HPDE6-E6E7 (cell line): Measurements from ENCODE around the gene PRDM10.

Experiments used
- DNase-seq: peaks from one replicate; pipeline ENCODE4 v3.0.0; 2011; ENCODE audit warnings: missing footprints; ENCODE audit errors: extremely low spot score

Gene PRDM10

DNA sequence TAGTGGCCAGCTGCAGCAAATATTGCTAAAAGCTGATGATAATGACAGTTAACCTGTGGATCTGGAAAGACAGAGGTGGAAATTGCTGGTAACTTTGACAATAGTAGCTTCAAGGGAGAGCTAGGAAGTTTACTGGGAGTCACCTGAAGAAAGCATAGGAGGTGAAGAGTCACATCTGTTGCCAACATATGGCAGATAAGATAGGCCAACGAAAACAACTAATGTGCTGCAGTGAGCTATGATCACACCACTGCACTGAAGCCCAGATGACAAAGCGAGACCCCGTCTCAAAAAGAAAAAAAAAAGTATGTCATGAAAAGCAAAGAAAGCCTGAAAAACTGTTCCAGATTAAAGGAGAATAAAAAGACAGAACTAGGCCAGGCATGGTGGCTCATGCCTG is 4.3 kb upstream of the PRDM10 start:
- no peak for DNase-seq

DNA sequence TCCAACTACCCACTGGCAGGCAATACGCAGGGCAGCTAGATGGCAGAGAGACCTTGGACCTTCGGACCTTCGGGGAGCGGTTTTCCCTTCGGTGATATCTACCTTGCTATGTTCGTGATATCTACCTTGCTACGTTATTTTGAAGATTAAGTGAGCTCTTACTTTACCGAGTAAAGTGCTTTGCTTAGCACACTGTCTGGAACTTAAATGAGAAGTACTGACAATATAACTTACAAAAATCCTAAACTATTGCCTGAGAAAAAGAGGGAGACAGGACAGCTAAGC is 1.0 kb upstream of the PRDM10 start:
- no peak for DNase-seq

DNA sequence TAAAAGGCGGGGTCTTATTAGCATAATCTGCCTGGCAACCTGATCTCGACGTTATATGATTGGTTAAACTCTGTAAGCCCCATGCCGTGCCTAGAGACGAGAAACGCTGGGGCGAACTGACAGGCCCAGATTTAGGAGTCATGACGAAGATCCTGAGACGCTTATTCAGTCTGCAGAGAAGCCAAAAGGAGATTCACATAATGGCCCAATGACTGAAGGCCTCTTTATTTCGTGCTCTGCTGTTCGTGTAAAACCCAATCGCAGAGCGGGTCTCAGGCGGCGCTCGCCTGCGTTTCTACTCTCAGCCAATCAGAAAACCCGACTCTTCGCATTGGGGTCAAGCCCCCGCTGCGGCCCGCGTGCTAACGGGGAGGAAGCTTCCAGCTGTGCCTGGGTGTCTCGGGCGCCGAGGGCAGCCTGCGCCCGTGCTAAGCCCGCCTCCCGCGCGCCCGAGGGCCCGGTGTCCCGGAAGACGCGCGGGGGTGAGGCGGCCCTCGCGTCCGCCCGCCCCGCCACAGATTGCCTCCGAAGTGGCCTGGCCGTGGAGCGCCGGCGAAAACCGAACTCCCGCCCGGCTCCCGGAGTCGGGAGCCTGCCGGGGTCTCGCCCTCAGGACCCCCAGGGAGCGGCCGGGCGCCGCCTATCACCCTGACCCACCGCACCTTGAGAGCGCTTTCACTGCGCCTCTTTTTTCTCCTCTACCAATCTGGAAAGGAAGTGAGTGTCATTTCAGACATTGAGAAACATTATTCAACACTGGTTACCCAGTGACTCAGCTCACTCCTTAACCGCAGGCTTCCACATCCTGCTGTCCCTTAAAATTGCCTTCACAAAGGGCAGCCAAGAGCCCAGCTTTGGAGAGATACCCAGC is 446 bp upstream of the PRDM10 start:
- DNase-seq: peak; percentile 98

DNA sequence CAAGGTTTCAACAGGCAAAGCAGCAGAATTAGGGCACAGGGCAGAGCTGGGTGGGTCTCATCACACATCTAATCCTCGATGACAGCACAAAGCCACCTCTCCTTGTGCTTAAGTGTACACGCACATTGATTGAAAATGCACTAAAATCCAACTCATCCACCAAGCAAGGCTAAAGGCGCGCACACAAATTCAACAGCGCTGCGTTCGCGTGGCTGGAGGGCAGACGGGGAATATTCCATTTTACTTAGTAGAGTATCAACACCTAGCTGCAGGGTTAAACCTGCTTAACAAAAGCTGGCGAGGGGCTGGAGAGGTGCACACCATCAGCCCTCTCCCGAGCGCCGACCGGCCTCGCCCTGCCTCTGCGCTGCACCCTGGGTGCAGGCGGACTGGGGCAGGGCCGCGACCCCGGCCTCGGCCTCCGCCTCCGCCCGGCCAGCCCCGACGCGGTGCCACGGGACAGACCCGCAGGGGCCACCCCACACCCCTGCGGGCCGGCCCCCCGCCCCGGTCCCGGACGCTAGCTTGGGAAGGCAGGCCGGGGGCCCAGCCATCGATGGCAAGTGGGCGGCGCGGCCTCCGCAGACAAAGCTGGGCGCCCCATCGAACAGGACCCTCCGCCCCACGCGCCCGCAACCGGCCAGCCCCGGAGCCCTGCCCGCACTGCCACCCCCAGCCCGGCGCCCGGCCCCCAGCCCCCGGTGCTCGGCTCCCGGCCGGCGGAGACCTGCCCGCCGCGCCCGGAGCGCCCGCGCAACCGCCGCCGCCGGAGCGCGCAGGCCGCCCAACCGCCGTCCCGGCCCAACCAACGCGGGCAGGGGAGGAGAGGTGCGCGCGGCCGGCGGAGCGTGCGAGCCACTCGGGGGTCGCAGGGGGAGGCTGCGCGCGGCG is 929 bp downstream of the PRDM10 start:
- peak; percentile 3 for DNase-seq

DNA sequence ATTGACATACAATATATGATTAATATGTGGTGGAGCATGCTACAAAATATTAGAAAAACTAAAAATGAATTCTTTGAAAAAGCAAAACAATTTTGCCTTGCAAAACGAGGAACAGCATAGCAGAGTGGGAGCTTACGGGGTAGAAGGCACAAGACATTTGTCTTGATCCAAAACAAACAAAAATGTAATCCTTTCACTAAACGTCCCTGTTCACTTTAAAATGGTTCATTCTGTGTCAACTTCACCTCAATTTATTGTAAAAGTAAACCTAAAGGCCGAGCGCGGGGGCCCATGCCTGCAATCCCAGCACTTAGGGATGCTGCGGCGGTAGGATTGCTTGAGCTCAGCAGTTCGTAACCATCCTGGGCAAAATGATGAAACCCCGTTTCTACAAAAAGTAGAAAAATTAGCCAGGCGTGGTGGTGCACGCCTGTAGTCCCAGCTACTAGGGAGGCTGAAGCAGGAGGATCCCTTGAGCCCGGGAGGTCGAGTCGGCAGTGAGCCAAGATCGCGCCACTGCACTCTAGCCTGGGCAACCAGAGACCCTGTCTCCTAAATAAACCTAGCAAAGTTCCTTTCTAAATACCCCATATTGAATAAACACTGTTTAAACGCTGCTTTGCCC is 2.0 kb downstream of the PRDM10 start:
- DNase-seq: no peak

DNA sequence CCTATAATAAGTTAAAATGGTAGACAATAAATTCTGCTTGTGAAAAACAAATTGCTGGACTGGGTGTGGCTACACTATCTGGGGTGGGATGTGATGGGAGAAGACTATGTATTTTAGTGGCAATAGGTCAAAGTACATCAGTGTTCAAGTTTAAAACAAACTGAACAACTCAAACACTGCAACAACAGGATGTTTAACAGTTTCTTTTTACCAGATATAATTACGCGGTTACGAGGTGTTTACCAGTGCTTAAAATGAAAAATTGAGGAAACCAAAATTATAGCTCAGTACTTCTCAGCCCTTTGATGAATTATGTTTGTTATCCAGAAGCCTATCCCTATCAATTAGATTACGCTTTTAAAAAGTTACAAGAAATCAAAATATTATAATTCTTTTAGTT is 3.2 kb downstream of the PRDM10 start:
- DNase-seq: no peak

DNA sequence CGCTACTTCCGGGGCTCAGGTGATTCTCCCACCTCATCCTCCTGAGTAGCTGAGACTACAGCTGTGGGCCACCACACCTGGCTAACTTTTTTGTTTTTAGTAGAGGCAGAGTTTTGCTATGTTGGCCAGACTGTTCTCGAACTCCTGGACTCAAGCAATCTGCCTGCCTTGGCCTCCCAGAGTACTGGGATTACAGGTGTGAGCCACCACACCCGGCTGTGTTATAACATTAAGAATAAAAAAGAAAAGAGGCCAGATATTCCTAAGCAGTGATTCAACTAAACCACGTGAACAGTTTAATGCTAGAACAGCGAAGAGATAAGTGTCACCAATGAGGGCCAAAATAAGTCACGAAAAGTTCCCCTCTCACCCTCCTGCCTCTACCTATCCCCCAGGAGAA is 3.7 kb downstream of the PRDM10 start:
- no peak for DNase-seq

DNA sequence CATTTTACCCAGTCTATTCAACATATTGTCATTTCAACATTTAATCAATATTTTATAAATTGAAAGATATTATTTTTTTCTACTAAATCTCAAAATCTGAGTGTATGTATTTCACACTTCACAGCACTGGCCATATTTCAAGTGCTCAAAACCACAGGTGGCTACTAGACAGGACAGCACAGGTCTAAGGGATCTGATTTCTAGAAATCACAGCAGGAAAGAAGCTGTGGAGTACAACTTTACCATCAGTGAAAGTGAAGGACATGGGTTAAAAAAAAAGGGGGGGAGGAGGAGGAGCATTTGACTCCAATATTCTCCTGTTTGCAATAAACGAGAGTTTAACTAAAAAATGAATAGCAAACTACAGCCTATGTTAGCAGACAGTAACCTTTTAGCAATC is 4.5 kb downstream of the PRDM10 start:
- no peak for DNase-seq

DNA sequence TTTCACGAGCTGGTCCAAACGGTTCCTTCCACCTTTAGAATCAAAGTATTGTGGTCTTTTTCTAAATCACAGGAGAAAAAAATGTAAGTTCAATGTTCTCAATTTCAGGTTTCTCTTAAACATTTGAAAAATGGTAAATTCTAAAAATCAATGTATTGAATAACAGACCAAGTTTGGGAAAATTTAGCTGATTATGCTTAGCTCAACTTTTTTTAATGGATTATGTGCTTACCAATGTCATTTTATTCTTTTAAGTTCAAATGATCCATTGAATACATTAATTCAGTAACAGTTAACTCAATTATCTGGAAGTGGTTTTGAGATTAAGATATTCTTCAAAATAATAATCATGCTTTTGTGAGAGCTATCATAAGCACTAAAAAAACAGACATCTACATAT is 5.1 kb downstream of the PRDM10 start:
- no peak for DNase-seq

DNA sequence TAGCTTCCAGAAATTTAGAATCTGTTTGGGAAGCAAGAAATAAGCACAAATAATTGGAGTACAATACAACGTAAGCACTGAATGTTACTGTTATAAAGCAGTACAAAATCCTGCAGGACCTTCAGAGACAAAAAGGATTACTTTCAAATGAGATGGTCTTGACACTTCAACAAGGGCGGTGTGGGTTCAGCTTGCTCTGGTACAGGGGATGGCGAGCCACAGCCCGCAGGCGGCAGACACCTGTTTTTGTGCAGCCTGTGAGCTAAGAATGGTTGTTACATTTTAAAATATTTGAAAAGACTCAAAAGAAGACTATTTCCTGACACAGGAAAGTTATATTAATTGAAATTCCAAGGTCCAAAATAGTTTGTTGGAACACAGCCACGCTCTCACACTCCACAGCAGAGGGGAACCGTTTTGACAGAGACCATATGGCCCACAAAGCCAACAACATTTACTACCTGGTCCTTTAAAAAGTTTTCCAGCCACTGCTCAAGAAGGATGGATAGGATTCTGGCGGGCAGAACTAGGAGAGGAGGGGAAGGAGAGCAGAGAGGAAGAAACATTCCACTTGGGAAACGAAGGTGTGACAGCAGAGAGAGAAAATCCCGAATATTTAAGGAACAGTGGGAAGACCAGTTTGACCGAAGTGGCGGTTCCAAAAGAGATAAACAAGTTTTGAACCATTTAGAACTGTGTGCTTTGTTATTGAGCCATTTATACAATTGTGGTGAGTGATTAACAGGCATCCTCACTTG is 6.3 kb downstream of the PRDM10 start:
- DNase-seq: no peak

DNA sequence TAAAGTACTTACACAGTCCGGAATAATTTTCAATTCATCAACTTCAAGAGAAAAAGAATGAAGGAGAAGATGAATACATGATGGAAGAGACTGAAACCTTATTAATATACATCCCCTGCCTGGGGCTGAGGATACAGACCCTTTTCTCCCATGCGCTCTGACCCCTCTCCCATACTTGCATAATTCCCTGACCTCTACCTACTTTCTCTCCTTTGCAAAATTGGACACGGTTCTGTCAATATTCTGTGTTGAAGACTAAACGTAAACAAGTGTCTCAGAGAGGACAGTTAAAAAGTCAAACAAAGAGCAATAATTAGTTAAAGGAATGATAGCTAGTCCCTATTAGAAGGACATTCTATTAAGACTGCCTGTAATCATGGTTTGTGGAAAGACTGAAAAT is 7.5 kb downstream of the PRDM10 start:
- no peak for DNase-seq

DNA sequence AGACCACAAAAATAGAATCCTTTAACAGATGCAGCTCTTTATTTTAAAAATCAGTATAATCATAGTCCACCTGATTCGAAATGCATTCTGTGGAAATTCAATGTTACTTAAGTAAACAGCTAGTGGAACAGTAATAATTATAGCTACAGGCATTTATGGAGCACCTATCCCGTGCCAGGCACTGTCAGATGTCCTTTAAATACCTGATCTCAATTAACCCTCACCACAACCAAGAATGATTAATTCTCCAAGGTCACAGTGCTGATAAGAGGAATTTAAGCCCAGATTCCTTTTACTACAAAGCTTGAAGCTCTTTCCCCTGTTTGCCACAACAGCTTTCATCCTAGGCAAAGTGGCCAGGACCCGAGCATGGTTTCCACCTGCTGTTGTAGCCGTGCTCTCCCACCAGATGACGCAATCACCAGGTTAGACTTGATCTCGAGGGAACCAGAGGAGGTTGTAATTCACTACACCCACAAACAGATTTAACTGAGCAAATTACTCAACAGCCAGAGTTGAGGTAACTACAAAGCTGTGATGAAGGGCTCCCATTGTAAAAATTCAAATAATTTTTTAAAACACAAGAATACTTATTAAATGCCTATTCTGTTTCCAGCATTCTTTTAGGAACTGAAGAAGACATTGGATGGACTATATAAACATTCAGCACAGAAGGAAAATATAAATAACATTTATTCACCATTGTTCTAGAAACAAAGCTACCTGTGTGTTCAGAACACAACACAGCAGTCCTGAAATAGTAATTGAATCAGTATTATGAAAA is 10.3 kb downstream of the PRDM10 start:
- peak; percentile 52 for DNase-seq

DNA sequence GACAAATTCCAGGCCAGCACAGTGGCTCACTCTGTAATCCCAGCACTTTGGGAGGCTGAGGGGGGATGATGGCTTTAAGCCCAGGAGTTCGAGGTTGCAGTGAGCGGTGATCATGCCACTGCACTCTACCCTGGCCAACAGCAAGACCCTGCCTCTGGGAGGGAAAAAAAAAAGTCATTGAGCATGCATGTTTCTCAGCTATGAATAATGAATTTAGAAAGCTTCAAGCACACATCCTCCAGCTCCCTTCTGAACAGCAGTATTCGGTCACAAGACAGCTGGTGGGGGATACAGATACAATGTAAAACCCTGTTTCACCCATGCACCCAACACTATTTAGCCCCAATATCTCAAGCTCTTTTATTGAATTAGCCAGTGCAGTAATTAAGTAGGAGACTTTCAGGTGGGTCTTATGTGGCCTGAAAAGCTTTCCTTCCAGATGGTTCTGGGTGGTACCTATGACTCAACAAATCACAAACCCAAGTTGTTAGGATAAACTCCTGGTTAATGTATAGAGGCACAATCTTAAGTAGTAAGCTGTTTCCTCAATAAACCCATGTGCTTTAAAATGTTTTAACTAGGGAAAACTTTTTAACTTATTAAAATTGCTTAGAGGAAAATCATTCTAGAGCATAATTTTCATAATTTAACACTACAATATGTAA is 13.4 kb downstream of the PRDM10 start:
- DNase-seq: no peak

DNA sequence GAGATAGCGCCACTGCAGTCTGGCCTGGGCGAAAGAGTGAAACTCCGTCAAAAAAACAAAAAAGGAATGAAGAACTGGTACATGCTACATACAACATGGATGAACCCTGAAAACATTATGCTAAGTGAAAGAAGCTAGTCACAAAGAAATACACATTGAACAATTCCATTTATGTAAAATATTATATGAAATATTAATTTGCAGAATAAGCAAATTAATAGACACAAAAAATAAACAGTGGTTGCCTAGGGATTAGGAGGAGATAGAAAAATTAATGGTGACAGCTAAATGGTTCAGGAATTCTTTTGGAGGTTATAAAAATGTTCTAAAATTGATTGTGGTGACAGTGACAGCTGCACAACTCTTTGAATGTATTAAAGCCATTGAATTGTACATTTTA is 14.7 kb downstream of the PRDM10 start:
- no peak for DNase-seq

DNA sequence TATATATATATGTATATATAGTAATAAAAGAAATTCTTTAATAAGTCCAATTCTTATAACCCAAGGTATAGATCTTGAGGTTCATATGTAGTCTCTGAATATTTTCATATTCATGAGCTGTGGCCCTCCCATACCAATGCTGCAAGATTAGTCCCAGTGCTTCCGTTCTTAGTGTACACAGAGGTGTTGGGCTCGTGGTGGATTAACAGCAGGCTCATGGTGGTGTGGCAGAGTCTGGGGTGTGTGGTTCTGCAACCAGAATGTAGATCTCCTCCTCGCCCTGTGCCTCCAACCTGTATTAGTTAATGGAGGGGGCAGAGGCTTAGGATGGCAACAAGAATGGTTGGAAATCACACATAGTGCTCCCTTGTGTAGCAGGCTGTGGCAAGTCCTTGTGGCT is 16.8 kb downstream of the PRDM10 start:
- no peak for DNase-seq

DNA sequence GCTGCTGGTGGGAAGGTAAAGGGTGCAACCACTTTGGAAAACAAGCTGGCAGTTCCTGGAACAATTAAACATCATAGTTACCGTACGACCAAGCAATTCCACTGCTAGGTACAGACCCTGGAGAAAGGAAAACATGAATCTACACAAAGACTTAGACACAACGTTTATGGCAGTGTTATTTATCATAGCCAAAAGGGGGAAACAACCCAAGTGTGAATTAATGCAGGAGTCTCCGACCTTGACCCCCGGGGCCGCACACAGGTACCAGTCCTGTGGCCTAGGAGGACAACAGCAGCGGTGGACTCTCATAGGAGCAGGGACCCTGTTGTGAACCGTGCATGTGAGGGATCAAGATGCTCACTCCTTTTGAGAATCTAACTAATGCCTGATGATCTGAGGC is 22.5 kb downstream of the PRDM10 start:
- DNase-seq: no peak

DNA sequence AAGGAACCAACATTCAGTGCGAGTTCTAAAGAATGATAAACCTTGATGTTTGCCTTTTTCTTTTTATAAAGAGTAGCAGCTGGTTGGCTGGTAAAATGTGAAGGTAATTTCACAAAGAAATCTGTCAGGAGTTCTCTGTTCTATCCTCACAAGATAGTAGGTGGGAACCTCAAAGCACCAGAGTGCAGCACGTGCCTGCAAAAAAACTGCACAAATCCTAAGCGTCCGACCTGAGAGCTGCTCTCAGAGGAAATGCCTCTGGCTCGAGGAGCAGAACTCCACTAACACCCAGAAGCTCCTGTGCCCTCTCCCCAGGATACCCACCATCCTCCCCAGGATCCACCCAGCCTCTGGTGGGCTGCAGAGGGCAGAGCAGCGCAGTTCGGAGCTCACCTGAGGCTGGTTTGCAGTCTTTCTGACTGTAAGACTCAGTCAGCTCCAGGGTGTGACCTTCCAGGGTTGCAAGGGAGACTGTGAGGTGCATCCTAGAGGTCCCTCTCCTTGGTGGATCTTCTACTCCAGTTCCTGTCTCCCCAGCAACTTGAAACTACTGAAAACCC is 23.5 kb downstream of the PRDM10 start:
- no peak for DNase-seq

DNA sequence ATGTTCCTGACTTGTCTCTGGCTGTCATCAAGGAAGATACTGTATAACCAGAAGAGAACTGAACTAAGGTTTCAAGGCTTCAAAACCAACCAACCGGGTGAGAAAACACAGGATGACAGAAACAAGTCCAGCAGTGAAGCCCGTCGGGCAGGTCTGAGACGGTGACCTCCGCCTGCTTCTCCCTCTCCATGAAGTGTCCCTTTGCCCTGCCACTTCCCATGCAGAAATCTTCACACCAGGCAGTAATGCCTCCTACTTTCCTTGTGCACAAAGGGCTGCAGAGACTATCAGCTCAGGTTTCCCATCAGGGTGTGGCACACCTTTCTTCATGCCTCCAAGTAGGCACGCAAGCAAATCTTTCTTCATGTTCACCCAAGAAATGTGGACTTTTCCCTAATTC is 24.2 kb downstream of the PRDM10 start:
- DNase-seq: no peak

DNA sequence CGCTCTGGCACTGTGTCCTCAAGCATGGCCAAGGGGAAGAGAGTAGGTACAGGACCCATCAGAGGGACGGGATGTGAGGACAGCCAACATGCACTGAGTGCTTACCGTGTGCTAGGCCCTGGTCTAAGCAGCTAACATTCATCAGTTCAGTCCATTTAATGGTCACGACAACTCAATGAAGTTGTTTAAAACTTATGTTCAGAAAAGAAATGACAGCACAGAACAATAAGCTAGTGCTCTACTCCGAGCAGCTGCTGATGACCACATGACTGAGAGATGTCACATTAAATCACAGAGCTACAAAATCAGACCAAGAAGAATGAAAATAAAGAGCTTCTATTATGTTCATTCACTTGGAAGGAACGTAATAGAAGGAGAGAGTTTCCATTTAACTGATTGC is 26.3 kb downstream of the PRDM10 start:
- no peak for DNase-seq

DNA sequence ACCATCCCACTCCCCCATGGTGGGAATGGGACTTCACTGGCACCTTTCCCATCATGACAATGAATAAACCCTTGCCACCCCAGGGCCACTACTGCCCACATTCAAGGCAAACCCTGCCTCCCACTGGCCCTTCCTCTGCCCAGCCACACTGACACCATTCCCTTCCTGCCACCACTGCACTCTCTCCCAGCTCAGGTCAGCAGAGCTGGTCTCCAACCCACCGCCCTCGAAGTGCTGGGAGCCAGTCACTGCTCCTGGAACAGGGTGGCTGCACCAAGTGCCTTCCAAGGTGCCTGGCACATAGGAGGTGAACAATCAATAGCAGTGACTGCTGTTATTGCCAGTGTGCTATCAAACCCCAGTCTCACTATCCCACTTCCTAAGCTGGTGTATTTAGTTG is 27.1 kb downstream of the PRDM10 start:
- no peak for DNase-seq
